Epithelial cell of esophagus (primary cell): ENCODE measurements around the gene GBA2.

Experiments used
- DNase-seq: peaks from one replicate; pipeline ENCODE4 v3.0.0; 2010; ENCODE audit warnings: low read depth
- H3K4me3 ChIP-seq: 2 replicates; pipeline ENCODE4 v1.5.1; 2011; ENCODE audit warnings: mild to moderate bottlenecking, low read length, control low read depth
- CTCF ChIP-seq: IDR thresholded peaks from 2 replicates; pipeline ENCODE4 v1.5.1; 2011; ENCODE audit warnings: low read depth, mild to moderate bottlenecking, low read length, control low read depth, inconsistent platforms; ENCODE audit not compliant: insufficient read depth; ENCODE audit errors: missing control alignments

The GBA2 gene

GRCh38 chr9:35778496-35778895 is 29.5 kb upstream of the GBA2 start:
- no peak overlapping the region for H3K4me3 ChIP-seq
- no peak for TF ChIP-seq CTCF
- no peak for DNase-seq

DNA sequence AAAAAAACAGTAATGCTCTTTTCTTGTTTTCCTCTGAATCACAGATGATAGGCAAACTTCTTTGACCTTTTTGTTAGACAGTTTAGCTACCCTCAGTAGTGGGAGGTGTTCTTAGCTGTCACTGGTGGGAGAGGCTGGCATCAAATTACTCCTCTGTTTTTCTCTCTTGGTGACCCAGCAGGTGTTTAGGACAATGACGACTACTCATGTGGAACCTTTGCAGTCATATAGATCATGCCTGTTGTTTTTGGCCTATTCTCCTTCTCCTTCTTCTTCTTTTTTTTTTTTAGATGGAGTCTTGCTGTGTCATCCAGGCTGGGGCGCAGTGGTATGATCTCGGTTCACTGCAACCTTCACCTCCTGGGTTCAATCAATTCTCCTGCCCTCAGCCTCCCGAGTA is 27.0 kb upstream of the GBA2 start:
- TF ChIP-seq CTCF: no peak
- DNase-seq: no peak
- no peak overlapping the region for H3K4me3 ChIP-seq

DNA sequence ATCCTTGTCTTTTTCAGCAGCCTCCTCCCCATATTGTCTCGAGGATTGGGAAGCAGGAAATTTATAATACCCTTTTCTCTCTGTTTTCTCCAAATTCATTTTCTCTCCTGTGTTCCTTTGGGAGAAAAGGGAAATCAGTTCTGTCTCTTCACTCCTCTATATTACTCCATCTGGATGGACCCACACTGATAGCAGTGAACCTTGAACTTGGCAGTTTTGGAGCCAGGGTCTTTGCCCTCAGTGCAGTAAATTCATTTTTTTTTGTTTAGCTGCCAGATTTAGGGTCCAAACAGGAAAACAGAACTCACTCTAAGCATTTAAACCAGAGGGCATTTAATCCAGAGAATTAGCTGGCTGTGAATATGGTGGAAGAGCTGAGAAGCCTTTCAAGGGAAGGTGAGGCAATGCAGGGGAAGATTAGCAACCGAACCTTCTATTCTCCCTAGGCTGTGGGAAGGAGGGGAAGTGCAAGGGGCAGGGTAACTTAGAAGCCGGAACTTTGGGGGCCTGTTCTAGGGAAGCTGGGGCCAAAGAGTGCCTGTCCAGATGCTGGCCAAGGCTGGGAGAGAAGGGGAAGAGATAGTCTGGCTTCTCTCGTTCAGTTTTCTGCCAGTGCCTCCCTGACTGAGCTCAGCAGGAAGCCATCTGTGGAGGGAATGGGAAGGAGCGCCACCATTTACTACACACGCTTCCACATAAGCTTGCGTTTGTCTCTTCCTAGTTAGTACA is 26.0 kb upstream of the GBA2 start:
- H3K4me3 ChIP-seq: no peak overlapping the region
- TF ChIP-seq CTCF: no peak
- DNase-seq: no peak

DNA sequence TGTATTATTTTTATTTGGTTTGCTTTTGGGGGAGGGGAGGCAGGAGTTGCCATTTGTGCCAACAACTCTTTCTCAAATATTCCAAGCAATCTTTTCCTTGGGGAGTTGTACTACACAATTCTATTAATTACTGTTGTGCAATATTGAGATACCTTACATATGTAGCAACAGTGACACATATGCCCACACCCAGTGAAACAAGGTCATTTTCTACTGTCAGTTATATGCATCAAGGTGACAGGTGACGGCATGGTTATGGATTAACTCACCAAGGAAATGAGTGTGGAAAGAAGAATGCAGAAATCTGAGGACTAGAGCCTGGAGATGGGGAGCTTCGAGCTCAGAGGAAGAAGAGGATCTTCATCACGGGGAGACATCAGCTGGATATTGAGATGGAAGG is 22.9 kb upstream of the GBA2 start:
- H3K4me3 ChIP-seq: no peak overlapping the region
- no peak for TF ChIP-seq CTCF
- peak; percentile 94 for DNase-seq

DNA sequence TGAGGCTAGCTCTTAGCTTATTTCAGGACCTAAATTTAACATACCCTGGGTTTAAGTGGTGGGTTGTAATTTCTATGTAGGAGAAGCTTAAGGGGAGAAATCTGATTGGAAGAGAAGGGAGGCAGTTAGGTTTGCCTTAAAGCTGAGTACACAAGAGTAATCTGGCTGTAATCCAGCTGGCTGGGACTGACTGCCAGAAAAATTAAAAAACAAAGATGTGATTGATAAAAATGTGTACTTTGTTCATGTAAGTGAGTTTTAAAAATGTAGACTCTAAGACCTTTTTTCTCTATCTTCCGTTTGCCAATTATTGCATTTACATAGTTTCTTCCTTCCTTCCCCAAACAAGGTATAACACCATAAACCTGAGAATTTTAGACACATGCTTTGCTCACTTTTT is 22.5 kb upstream of the GBA2 start:
- DNase-seq: peak; percentile 44
- no peak overlapping the region for H3K4me3 ChIP-seq
- no peak for TF ChIP-seq CTCF

DNA sequence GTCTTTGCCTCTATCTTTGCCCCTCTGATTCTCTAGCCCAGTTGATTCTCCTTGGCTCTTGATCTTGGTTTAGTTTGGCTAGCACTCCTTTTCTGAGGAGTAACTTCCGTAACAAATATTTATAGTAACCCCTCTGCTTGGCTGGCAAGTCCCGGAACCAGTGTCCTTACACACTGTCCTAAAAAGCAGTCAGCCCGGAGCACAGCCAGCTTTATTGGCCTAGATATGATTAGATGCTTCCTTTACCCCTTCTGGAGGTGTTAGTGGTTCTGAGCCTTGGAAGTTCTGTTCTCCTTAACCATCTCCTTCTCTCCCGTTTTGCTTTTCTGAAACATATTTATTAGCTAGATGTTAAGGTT is 22.0 kb upstream of the GBA2 start:
- no peak for DNase-seq
- TF ChIP-seq CTCF: no peak
- H3K4me3 ChIP-seq: no peak overlapping the region

GRCh38 chr9:35769763-35770162 is 20.7 kb upstream of the GBA2 start:
- no peak overlapping the region for H3K4me3 ChIP-seq
- no peak for DNase-seq
- no peak for TF ChIP-seq CTCF
